GM12878 (cell line): ENCODE results near the gene BFSP2. TPM values are rescaled to one million over a fixed set of nuclear protein-coding genes. Genes with fewer than 3 reads are reported as not detected.
A peak's percentile ranks its signal among the peaks of the same experiment; 100 is the strongest.

Source experiments
- ETV6 ChIP-seq, 2 experiments: fragments of 450-650 bp in 1 of 2; IDR thresholded peaks in 1 of 2; conservative IDR thresholded peaks in 1 of 2; 2 replicates each; pipeline ENCODE4 v1.6.1; 2014; ENCODE audit warnings: antibody characterized with exemption in 1 of 2, borderline replicate concordance in 1 of 2, low read depth in 1 of 2, mild to moderate bottlenecking in 1 of 2, moderate library complexity in 1 of 2
- FOS ChIP-seq: IDR thresholded peaks from 3 replicates; pipeline ENCODE4 v1.6.1; 2011; ENCODE audit warnings: borderline replicate concordance; ENCODE audit not compliant: insufficient read length; ENCODE audit errors: extremely low read depth
- GABPA ChIP-seq: IDR thresholded peaks from 2 replicates; pipeline ENCODE4 v1.6.1; 2014; ENCODE audit warnings: antibody characterized with exemption, low read depth, mild to moderate bottlenecking, inconsistent platforms
- IRF4 ChIP-seq: IDR thresholded peaks from 2 replicates; pipeline ENCODE4 v1.6.1; 2011; ENCODE audit warnings: low read depth, low read length
- MTA2 ChIP-seq: fragments of 450-650 bp; IDR thresholded peaks from 2 replicates; pipeline ENCODE4 v1.6.1; 2016; ENCODE audit warnings: low read depth, mild to moderate bottlenecking, moderate library complexity
- NR2C1 ChIP-seq: fragments of 450-650 bp; IDR thresholded peaks from 2 replicates; pipeline ENCODE4 v1.6.1; 2017; ENCODE audit warnings: antibody characterized with exemption, mild to moderate bottlenecking, moderate library complexity
- PAX8 ChIP-seq: fragments of 450-650 bp; IDR thresholded peaks from 2 replicates; pipeline ENCODE4 v1.6.1; 2017; ENCODE audit warnings: mild to moderate bottlenecking, moderate library complexity
- RELA ChIP-seq: fragments of 450-650 bp; IDR thresholded peaks from 2 replicates; pipeline ENCODE4 v1.8.0; 2014; ENCODE audit warnings: borderline replicate concordance; ENCODE audit not compliant: partially characterized antibody
- SIX5 ChIP-seq: IDR thresholded peaks from 2 replicates; pipeline ENCODE4 v1.6.1; 2011; ENCODE audit warnings: mild to moderate bottlenecking, low read depth, low read length, moderate library complexity; ENCODE audit not compliant: severe bottlenecking
- SMAD5 ChIP-seq: IDR thresholded peaks from 2 replicates; pipeline ENCODE4 v1.6.1; 2016; ENCODE audit warnings: antibody characterized with exemption, low read depth
- SREBF1 ChIP-seq: IDR thresholded peaks from 2 replicates; pipeline ENCODE4 v1.6.1; 2012; ENCODE audit warnings: mild to moderate bottlenecking, low read length
- SREBF2 ChIP-seq: IDR thresholded peaks from 2 replicates; pipeline ENCODE4 v1.6.1; 2012; ENCODE audit warnings: mild to moderate bottlenecking, low read length
- TCF7 ChIP-seq: IDR thresholded peaks from 2 replicates; pipeline ENCODE4 v1.6.1; 2014; ENCODE audit warnings: antibody characterized with exemption, borderline replicate concordance
- YY1 ChIP-seq: IDR thresholded peaks from 2 replicates; pipeline ENCODE4 v1.6.1; 2011; ENCODE audit warnings: low read depth, mild to moderate bottlenecking, low read length
- ZNF622 ChIP-seq: fragments of 450-650 bp; IDR thresholded peaks from 2 replicates; pipeline ENCODE4 v1.6.1; 2017; ENCODE audit warnings: mild to moderate bottlenecking, inconsistent platforms
- polyA plus RNA-seq, 11 experiments: library from polyadenylated mRNA; depleted of rRNA in 4 of 11; unstranded in 6 of 11; stranded (reverse) in 5 of 11; fragments of >200 nt; fragmentation: Nextera tagmentation in 4 of 11; fragmentation: Illumina TruSeq in 1 of 11; extraction: Ambion mirVana in 4 of 11; extraction: Trizol in 1 of 11; gene quantifications; 1 replicate in 1 of 11; 2 replicates in 10 of 11; pipeline versions ENCODE4 v1.2.1 to v1.2.3, GENCODE V29; 2011 to 2016; ENCODE audit warnings: inconsistent platforms in 2 of 11, missing spikeins in 2 of 11, low read depth in 1 of 11
- total RNA-seq, 4 experiments: library from RNA; depleted of rRNA in 3 of 4; stranded (reverse); fragments of >200 nt in 3 of 4; fragmentation: Illumina TruSeq in 1 of 4; extraction: Trizol in 1 of 4; gene quantifications; 2 replicates each; pipeline versions ENCODE4 v1.2.1 to v1.2.3, GENCODE V29; 2013 to 2021
- TF ChIP-seq, protein P1 (sequence below): IDR thresholded peaks from 2 replicates; pipeline ENCODE4 v1.6.1; 2012; ENCODE audit warnings: mild to moderate bottlenecking, low read depth, low read length
- TF ChIP-seq, protein P2 (sequence below): fragments of 150-350 bp; IDR thresholded peaks from 2 replicates; pipeline ENCODE4 v1.6.1; 2016; ENCODE audit warnings: low read depth, low read length
- TF ChIP-seq, protein P3 (sequence below): fragments of 450-650 bp; IDR thresholded peaks from 2 replicates; pipeline ENCODE4 v1.6.1; 2017; ENCODE audit warnings: borderline replicate concordance

BFSP2 gene
- total and polyA plus RNA-seq, 10 of the 15 experiments (the other 5 are each of a cell fraction or from before 2014, with no cell fraction given), result 1.5 to 20.4 (median 7.3) TPM

DNA sequence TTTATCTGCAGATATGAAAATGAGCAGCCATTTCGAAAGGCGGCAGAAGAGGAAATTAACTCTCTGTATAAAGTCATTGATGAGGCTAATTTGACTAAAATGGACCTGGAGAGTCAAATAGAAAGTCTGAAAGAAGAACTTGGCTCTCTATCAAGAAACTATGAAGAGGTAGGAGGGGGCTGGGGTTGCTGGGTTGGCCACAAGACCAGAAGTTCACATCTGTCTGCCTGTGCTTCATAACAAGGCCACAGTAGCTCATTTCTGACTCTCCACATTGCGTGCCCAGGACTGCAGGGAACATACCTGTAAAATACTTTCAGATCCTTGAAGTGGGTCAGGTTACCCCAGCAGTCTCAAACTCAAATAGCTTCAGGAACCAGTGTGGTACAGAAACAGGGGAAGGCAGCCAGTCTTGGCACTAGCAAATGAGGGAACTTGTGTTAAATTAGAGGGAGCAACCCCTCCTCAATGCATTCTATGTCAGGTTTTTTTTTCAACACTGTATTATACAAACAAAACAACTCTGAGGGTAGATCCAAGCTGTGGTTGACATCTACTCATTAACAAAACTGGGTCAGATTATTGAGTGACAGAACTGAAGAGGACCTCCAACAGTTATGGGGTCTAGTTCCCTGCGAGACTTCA is 48.7 kb downstream of the BFSP2 start (continued):
- TF ChIP-seq, protein P1, sequence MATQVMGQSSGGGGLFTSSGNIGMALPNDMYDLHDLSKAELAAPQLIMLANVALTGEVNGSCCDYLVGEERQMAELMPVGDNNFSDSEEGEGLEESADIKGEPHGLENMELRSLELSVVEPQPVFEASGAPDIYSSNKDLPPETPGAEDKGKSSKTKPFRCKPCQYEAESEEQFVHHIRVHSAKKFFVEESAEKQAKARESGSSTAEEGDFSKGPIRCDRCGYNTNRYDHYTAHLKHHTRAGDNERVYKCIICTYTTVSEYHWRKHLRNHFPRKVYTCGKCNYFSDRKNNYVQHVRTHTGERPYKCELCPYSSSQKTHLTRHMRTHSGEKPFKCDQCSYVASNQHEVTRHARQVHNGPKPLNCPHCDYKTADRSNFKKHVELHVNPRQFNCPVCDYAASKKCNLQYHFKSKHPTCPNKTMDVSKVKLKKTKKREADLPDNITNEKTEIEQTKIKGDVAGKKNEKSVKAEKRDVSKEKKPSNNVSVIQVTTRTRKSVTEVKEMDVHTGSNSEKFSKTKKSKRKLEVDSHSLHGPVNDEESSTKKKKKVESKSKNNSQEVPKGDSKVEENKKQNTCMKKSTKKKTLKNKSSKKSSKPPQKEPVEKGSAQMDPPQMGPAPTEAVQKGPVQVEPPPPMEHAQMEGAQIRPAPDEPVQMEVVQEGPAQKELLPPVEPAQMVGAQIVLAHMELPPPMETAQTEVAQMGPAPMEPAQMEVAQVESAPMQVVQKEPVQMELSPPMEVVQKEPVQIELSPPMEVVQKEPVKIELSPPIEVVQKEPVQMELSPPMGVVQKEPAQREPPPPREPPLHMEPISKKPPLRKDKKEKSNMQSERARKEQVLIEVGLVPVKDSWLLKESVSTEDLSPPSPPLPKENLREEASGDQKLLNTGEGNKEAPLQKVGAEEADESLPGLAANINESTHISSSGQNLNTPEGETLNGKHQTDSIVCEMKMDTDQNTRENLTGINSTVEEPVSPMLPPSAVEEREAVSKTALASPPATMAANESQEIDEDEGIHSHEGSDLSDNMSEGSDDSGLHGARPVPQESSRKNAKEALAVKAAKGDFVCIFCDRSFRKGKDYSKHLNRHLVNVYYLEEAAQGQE, result no peak
- TF ChIP-seq SREBF1 (peak; percentile 81), SMAD5 (no peak), ETV6 (conservative IDR thresholded peaks at IDR 0.05 in 1 of 2, IDR thresholded peaks at IDR 0.05 in 1 of 2; ENCODE audit: borderline replicate concordance in 1 of 2, low read depth in 1 of 2) (peak in 1 of 2 experiments; percentile 90; a peak in 2 of 4 replicates), PAX8 (no peak), SREBF2 (no peak), ZNF622 (no peak), SIX5 (no peak), YY1 (peak; percentile 76; the same call in 1 of the 2 replicates), GABPA (peak; percentile 51; the same call in 1 of the 2 replicates), RELA (peak; percentile 81), TCF7 (peak; percentile 82), IRF4 (peak; percentile 92), FOS (no peak), MTA2 (peak; percentile 96), NR2C1 (no peak)
- TF ChIP-seq, protein P2, sequence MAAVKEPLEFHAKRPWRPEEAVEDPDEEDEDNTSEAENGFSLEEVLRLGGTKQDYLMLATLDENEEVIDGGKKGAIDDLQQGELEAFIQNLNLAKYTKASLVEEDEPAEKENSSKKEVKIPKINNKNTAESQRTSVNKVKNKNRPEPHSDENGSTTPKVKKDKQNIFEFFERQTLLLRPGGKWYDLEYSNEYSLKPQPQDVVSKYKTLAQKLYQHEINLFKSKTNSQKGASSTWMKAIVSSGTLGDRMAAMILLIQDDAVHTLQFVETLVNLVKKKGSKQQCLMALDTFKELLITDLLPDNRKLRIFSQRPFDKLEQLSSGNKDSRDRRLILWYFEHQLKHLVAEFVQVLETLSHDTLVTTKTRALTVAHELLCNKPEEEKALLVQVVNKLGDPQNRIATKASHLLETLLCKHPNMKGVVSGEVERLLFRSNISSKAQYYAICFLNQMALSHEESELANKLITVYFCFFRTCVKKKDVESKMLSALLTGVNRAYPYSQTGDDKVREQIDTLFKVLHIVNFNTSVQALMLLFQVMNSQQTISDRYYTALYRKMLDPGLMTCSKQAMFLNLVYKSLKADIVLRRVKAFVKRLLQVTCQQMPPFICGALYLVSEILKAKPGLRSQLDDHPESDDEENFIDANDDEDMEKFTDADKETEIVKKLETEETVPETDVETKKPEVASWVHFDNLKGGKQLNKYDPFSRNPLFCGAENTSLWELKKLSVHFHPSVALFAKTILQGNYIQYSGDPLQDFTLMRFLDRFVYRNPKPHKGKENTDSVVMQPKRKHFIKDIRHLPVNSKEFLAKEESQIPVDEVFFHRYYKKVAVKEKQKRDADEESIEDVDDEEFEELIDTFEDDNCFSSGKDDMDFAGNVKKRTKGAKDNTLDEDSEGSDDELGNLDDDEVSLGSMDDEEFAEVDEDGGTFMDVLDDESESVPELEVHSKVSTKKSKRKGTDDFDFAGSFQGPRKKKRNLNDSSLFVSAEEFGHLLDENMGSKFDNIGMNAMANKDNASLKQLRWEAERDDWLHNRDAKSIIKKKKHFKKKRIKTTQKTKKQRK, result no peak
- TF ChIP-seq, protein P3, sequence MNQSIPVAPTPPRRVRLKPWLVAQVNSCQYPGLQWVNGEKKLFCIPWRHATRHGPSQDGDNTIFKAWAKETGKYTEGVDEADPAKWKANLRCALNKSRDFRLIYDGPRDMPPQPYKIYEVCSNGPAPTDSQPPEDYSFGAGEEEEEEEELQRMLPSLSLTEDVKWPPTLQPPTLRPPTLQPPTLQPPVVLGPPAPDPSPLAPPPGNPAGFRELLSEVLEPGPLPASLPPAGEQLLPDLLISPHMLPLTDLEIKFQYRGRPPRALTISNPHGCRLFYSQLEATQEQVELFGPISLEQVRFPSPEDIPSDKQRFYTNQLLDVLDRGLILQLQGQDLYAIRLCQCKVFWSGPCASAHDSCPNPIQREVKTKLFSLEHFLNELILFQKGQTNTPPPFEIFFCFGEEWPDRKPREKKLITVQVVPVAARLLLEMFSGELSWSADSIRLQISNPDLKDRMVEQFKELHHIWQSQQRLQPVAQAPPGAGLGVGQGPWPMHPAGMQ, result no peak
